BJ (cell line): Measurements from ENCODE around the gene GPX6. TPM values are rescaled to one million over a fixed set of nuclear protein-coding genes. Genes with fewer than 3 reads are reported as not detected.
"Not testable (repeated sequence)": the region's sequence is repeated elsewhere in the genome, so short reads cannot be mapped to it uniquely, and the experiment has no call there.

Experiments
- CTCF ChIA-PET: fragments of 350-600 bp; formaldehyde crosslinking; extraction: SDS; loops from one replicate; lab custom pipeline; 2021; ENCODE audit warnings: antibody characterized with exemption, inconsistent platforms; lab: Yijun Ruan, JAX
- POLR2A ChIA-PET: fragments of 300-600 bp; sonication (Branson Sonifier 250); formaldehyde crosslinking; extraction: SDS; loops from one replicate; lab custom pipeline; 2021; ENCODE audit warnings: antibody characterized with exemption; lab: Charles Lee
- DNase-seq: peaks from one replicate; pipeline ENCODE4 v3.0.0-alpha.2; 2011; ENCODE audit warnings: low read depth
- H3K27me3 ChIP-seq: 2 replicates; pipeline ENCODE4 v1.6.0; 2011; ENCODE audit warnings: low read length; ENCODE audit not compliant: control insufficient read depth, insufficient read depth
- H3K36me3 ChIP-seq: 2 replicates; pipeline ENCODE4 v1.5.1; 2011; ENCODE audit warnings: low read length; ENCODE audit not compliant: control insufficient read depth, insufficient read depth
- H3K4me3 ChIP-seq: 2 replicates; pipeline ENCODE4 v1.5.1; 2011; ENCODE audit warnings: low read depth, mild to moderate bottlenecking, control low read depth, low read length
- CTCF ChIP-seq: IDR thresholded peaks from 2 replicates; pipeline ENCODE4 v1.5.1; 2011; ENCODE audit warnings: low read depth, mild to moderate bottlenecking, control low read depth, inconsistent platforms, low read length, moderate library complexity; ENCODE audit not compliant: insufficient read depth
- polyA plus RNA-seq: library from polyadenylated mRNA; depleted of rRNA; stranded (reverse); fragments of >200 nt; gene quantifications from 2 replicates; pipeline ENCODE4 v1.2.3, GENCODE V29; 2011

The GPX6 gene
- polyA plus RNA-seq, 1 experiment, result not detected

GRCh38 chr6:28505733-28506132 is 9.9 kb downstream of the GPX6 start:
- no peak for TF ChIP-seq CTCF
- ChIA-PET POLR2A (no interaction called here), CTCF (no interaction called here)
- 0 out of 2 replicates have a peak, but pooled peaks cover 2% of the 10 kb centered on the region for H3K27me3 ChIP-seq
- no peak for DNase-seq
- no peaks in the 10 kb centered on the region for H3K36me3 ChIP-seq
- no peak overlapping the region for H3K4me3 ChIP-seq

GRCh38 chr6:28502709-28503305 is 12.8 kb downstream of the GPX6 start:
- POLR2A ChIA-PET, H3K36me3 ChIP-seq, DNase-seq, CTCF ChIA-PET, H3K4me3 ChIP-seq, H3K27me3 ChIP-seq: not testable (repeated sequence)

GRCh38 chr6:28502136-28502535 is 13.5 kb downstream of the GPX6 start:
- DNase-seq, POLR2A ChIA-PET, H3K36me3 ChIP-seq, H3K27me3 ChIP-seq, CTCF ChIA-PET, H3K4me3 ChIP-seq: not testable (repeated sequence)

- H3K36me3 ChIP-seq, result no peaks in the 10 kb centered on the region
- no peak for DNase-seq
- TF ChIP-seq CTCF, result no peak
- H3K27me3 ChIP-seq, result no peaks in the 10 kb centered on the region
- POLR2A ChIA-PET, result no interaction called here
- CTCF ChIA-PET, result no interaction called here
- H3K4me3 ChIP-seq, result no peak overlapping the region
Observed at GRCh38 chr6:28501259-28501658, 14.3 kb downstream of the GPX6 start.

GRCh38 chr6:28497893-28498292 is 17.7 kb downstream of the GPX6 start:
- Histone ChIP-seq H3K27me3 (no peaks in the 10 kb centered on the region), H3K4me3 (no peak overlapping the region), H3K36me3 (no peaks in the 10 kb centered on the region)
- no peak for DNase-seq
- ChIA-PET POLR2A (no interaction called here), CTCF (no interaction called here)
- no peak for TF ChIP-seq CTCF

GRCh38 chr6:28497306-28497705 is 18.3 kb downstream of the GPX6 start:
- CTCF ChIA-PET, result interaction anchor here (1.6 kb wide), 1 partner anchor 89 kb away, joined by 5 read pairs; no protein-coding TSS in a partner anchor
- POLR2A ChIA-PET, result no interaction called here

More at GRCh38 chr6:28497306-28497705, 18.3 kb downstream of the GPX6 start:
- Histone ChIP-seq H3K4me3 (no peak overlapping the region), H3K36me3 (no peaks in the 10 kb centered on the region), H3K27me3 (no peaks in the 10 kb centered on the region)
- no peak for DNase-seq
- no peak for TF ChIP-seq CTCF
